HepG2 (cell line): ENCODE results near the gene DND1. TPM values are rescaled to one million over a fixed set of nuclear protein-coding genes. Genes with fewer than 3 reads are reported as not detected.
A peak's percentile ranks its signal among the peaks of the same experiment; 100 is the strongest.
"Not testable (repeated sequence)": the region's sequence is repeated elsewhere in the genome, so short reads cannot be mapped to it uniquely, and the experiment has no call there.

Experiments
- ATAC-seq: fragments of 200-7000 bp; cut with Tn5 transposase; 3 replicates; pipeline ENCODE4 v1.9.1; 2020; ENCODE audit warnings: mild to moderate bottlenecking, moderate library complexity
- BruUV-seq: library from RNA; stranded (reverse); fragments of 400-500 nt; replicated peaks from 2 replicates; lab custom pipeline; 2021; lab: Mats Ljungman, UMichigan
- CTCF ChIA-PET: fragments of 300-600 bp; formaldehyde crosslinking; extraction: SDS; loops from one replicate; lab custom pipeline; 2021; ENCODE audit warnings: low total read pairs, inconsistent platforms, low intra/inter-chr PET ratio; lab: Yijun Ruan, JAX
- POLR2A ChIA-PET: fragments of 350-600 bp; sonication (Branson Sonifier 250); formaldehyde crosslinking; loops from one replicate; lab custom pipeline; 2020; ENCODE audit warnings: antibody characterized with exemption, inconsistent platforms; lab: Yijun Ruan, JAX
- DNase-seq: peaks from one replicate; pipeline ENCODE4 v3.0.0-alpha.2; 2015; ENCODE audit warnings: low spot score
- FAIRE-seq: peaks from 3 replicates; lab custom pipeline; 2011; peaks lifted over from hg19 to GRCh38; lab: Jason Lieb, UNC
- H2AFZ ChIP-seq: one replicate; pipeline ENCODE4 v1.6.1; 2011; ENCODE audit warnings: low read length, inconsistent platforms
- H3K27ac ChIP-seq: fragments of 300-600 bp; 3 replicates; pipeline ENCODE4 v1.8.0; 2011; ENCODE audit warnings: mixed run types, mild to moderate bottlenecking, mixed read lengths, low read length, inconsistent platforms; ENCODE audit not compliant: insufficient read depth; ENCODE audit errors: extremely low read length
- H3K27me3 ChIP-seq, 2 experiments: fragments of 200-600 bp in 1 of 2; 2 replicates in 1 of 2; 3 replicates in 1 of 2; pipeline versions ENCODE4 v1.6.0 to v1.8.0; 2011; ENCODE audit warnings: low read length in 2 of 2, mild to moderate bottlenecking in 2 of 2, moderate library complexity in 2 of 2, inconsistent platforms in 1 of 2; ENCODE audit not compliant: insufficient read depth in 2 of 2, control insufficient read depth in 1 of 2
- H3K36me3 ChIP-seq, 2 experiments: fragments of 200-600 bp in 1 of 2; replicated peaks in 1 of 2; 2 replicates in 1 of 2; 3 replicates in 1 of 2; pipeline versions ENCODE4 v1.5.1 to v1.8.0; 2011; ENCODE audit warnings: low read length in 2 of 2, inconsistent platforms in 1 of 2; ENCODE audit not compliant: insufficient read depth in 2 of 2, control insufficient read depth in 1 of 2
- H3K4me1 ChIP-seq: 2 replicates; pipeline ENCODE4 v1.5.1; 2012; ENCODE audit warnings: low read length, inconsistent platforms; ENCODE audit not compliant: insufficient read depth
- H3K4me2 ChIP-seq: 2 replicates; pipeline ENCODE4 v1.6.0; 2011; ENCODE audit warnings: low read depth, low read length, inconsistent platforms
- H3K4me3 ChIP-seq, 3 experiments: fragments of 200-600 bp in 1 of 3; sonication (generic), shearing (Covaris generic) in 1 of 3; replicated peaks in 1 of 3; 2 replicates each; pipeline ENCODE4 v1.5.1; 2011 to 2016; ENCODE audit warnings: low read length in 3 of 3, inconsistent platforms in 2 of 3, low read depth in 2 of 3, mild to moderate bottlenecking in 2 of 3, control low read depth in 1 of 3, mixed read lengths in 1 of 3; ENCODE audit not compliant: insufficient read depth in 1 of 3
- H3K79me2 ChIP-seq: one replicate; pipeline ENCODE4 v1.6.1; 2011; ENCODE audit warnings: low read length, inconsistent platforms; ENCODE audit not compliant: insufficient read depth
- H3K9ac ChIP-seq: 2 replicates; pipeline ENCODE4 v1.6.0; 2011; ENCODE audit warnings: mild to moderate bottlenecking, low read depth, low read length, inconsistent platforms; ENCODE audit not compliant: insufficient read depth
- H3K9me3 ChIP-seq: 2 replicates; pipeline ENCODE4 v1.5.1; 2012; ENCODE audit warnings: mild to moderate bottlenecking, low read length
- H4K20me1 ChIP-seq: 2 replicates; pipeline ENCODE4 v1.6.0; 2011; ENCODE audit warnings: inconsistent platforms, mild to moderate bottlenecking, low read length, moderate library complexity; ENCODE audit not compliant: insufficient read depth
- AGO2 ChIP-seq: fragments of 200-400 bp; formaldehyde crosslinking; optimal IDR thresholded peaks from 2 replicates; pipeline ENCODE3; 2017; ENCODE audit warnings: mild to moderate bottlenecking, low read depth, low read length, moderate library complexity
- WGBS: methylation state at CpG from one replicate; pipeline ENCODE4 v1.1.6; 2017; ENCODE audit warnings: low lambda C conversion rate; 5-methylcytosine and 5-hydroxymethylcytosine counted together
- in situ Hi-C: cut with HindIII; loops from 2 replicates; pipeline ENCODE4 v1.10.0; 2017; ENCODE audit warnings: low pct_unique_long_range_greater_than_20kb; ENCODE audit not compliant: extremely low pct_ligation_motif_present
- intact Hi-C: fragments of 100-400 bp; cut with micrococcal nuclease; formaldehyde crosslinking; loops from one replicate; pipeline ENCODE4 v1.10.0; 2022; ENCODE audit not compliant: unreplicated experiment
- polyA plus RNA-seq, 8 experiments: library from polyadenylated mRNA; depleted of rRNA in 3 of 8; stranded (reverse) in 7 of 8; unstranded in 1 of 8; fragments of >200 nt; fragmentation: Illumina TruSeq in 4 of 8; extraction: Trizol in 4 of 8; gene quantifications; 2 replicates each; pipeline versions ENCODE4 v1.2.1 to v1.2.3, GENCODE V29; 2011 to 2016; ENCODE audit warnings: low read depth in 4 of 8, missing spikeins in 1 of 8, mixed read lengths in 1 of 8; ENCODE audit not compliant: insufficient read depth in 1 of 8
- total RNA-seq, 5 experiments: library from RNA; depleted of rRNA; stranded (reverse); fragments of >200 nt; fragmentation: Illumina TruSeq; extraction: Trizol; gene quantifications; 2 replicates each; pipeline ENCODE4 v1.2.3, GENCODE V29; 2016; ENCODE audit warnings: low read depth in 1 of 5

Gene DND1
- total and polyA plus RNA-seq, 2 of the 13 experiments (the other 11 are each of a cell fraction or from before 2014, with no cell fraction given), result 0.48 to 0.55 TPM

- peak; percentile 93 for TF ChIP-seq AGO2
These were observed at the start of gene DND1 (continued) for GRCh38 chr5:140673187-140673976.

GRCh38 chr5:140721395-140721794 is 48.0 kb upstream of the DND1 start:
- in situ Hi-C loops, result loop anchor here (10.0 kb wide), 1 partner anchor 157 kb away; the partner anchor contains the start of genes APBB3 and SLC35A4
- H3K9me3 ChIP-seq, BruUV-seq, H3K27ac ChIP-seq, H4K20me1 ChIP-seq, DNase-seq, H3K4me3 ChIP-seq, H2AFZ ChIP-seq, intact Hi-C loops, CTCF ChIA-PET, H3K27me3 ChIP-seq, H3K36me3 ChIP-seq, ATAC-seq, FAIRE-seq, H3K79me2 ChIP-seq, H3K9ac ChIP-seq: not testable (repeated sequence)
- 34% methylated on average over 5 of the region's 5 CpGs for WGBS
- peaks cover 29% of the 10 kb centered on the region for H3K4me1 ChIP-seq
- POLR2A ChIA-PET, result interaction anchor here (0.7 kb wide), 1 partner anchor 319 kb away, joined by 4 read pairs; no protein-coding TSS in a partner anchor
- H3K4me2 ChIP-seq, result peak overlapping the region; percentile 12; the same call in 1 of the 2 replicates

- H3K9me3 ChIP-seq, ATAC-seq, intact Hi-C loops, H3K79me2 ChIP-seq, H3K27me3 ChIP-seq, FAIRE-seq, H3K9ac ChIP-seq, H3K36me3 ChIP-seq, H3K4me3 ChIP-seq, BruUV-seq, H4K20me1 ChIP-seq, H3K27ac ChIP-seq, H2AFZ ChIP-seq, DNase-seq: not testable (repeated sequence)
- CTCF ChIA-PET, result interaction anchor here (1.6 kb wide), 1 partner anchor 145 kb away, joined by 4 read pairs; no protein-coding TSS in a partner anchor
- in situ Hi-C loops, result loop anchor here (10.0 kb wide), 1 partner anchor 156 kb away; the partner anchor contains the start of genes APBB3 and SLC35A4
- POLR2A ChIA-PET, result interaction anchor here (0.9 to 2.6 kb wide), 2 partner anchors 173 to 320 kb away, joined by 3 to 17 read pairs; partner anchors contain the start of genes ANKHD1 and EIF4EBP3
- peak overlapping the region; percentile 24; the same call in 1 of the 2 replicates for H3K4me2 ChIP-seq
- H3K4me1 ChIP-seq, result peaks cover 28% of the 10 kb centered on the region
- 46% methylated on average over 6 of the region's 6 CpGs for WGBS
These were observed 47.4 kb upstream of the DND1 start for GRCh38 chr5:140720738-140721137.
